NCI-H345 treated with DMSO at 0.1 percent for 48 hours (cell line): ENCODE results near the gene VSTM4.

ENCODE experiments used
- DNase-seq: peaks from one replicate; lab custom pipeline; 2025; ENCODE audit not compliant: unreplicated experiment; lab: John Stamatoyannopoulos, UW

The VSTM4 gene

DNA sequence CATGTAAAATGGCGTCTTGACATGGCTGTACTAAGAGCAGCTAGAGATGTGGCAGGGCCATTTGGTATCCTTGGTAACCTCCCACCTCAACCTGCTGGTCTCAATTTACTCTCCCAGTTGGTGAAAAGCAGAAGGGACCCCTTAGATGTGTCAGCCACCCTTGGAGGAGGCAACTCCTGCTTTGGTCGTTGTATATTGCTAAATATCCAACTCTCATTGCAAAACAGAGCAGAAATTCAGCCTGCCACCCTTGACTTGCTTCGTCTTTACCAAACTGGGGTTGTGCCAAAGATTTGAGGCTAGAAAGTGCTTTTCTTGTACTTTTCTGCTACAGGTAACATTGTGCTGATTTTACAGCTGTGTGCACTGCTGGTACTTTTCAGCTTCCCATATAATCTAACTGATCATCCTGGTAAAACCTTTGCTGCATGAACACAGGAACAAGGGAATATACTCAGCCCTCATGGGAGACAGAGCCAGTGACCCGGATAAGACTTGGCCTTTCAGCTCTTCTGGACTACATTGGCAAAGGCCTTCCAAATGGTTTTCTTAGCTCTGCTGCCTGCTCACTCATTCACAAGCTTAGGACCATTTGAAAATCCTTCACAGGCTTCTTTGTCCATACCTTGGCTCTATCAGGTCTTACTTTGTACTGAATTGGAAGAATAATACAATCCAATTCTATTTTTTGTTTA, 2.2 kb upstream of the VSTM4 start:
- no peak for DNase-seq

DNA sequence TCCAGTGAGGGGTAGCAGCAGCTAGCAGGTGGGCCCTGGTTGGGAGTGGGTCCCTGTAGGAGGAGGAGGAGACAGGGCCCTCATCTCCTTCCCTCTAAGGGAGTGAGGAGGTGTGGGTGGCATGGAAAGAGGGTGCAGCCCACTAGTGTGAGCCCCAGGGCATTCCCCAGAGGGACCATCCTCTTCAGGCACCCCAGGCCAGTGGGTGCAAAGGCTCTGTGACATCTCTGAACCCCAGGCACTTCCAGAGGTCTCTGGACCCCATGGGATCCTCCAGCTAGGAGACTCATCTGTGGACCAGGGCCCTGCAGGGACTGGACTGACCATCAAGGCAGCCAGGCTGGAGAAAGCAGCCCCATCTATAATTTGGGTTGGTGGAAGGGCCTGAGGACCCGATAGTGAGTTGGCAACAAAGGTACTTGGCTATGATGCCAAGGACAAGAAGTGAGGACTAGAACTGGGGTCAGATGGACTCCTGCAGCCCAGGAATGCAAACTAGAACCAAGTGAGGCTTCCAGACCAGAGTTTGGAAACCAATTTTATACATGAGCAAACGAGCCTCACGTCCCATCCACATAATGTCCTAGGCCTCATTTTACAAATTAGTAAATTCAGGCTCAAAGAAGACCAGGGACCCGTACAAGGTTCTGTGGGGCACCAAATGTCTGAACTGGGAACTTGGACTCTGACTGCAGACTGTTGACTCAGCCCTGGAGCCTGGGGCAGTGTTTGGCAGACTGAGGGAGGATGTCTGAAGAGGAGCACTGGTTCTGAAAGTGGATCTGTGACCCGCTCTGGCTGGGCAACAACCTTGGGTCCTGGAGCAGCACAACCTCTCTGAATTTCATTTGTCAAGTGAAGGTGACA, 1.4 kb upstream of the VSTM4 start:
- no peak for DNase-seq

DNA sequence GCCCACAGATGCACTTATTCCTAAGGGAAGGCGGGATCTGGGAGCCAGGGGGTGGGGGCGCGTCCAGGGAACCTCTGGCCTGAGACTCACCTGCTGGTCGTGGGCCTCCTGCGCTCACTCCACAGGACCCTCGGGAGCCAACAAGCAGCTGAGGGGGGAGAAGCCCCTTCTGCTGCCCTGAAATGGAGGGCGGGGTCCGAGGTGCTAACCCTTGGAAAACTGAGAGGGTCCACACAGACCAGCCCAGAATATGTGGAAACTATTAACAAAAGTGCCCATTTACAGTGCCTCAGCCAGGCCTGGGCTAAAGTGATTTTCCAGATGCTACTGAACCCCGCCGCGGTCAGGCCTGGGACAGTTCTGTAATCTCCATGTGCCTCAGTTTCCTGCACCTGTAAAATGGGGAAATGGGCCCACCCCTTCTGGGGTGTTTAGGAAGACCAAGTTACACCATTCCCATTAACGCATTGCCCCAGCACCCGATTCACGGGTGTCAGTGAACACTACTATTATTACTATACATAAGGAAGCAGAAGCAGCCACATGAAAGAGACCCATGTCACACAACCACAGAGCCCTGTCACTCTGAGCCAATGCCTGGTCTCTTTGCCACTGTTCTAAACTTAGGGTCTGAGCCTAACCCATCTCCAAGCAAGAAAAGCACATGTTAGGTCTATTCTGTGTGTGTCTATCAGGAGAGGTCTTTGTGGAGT, 630 bp upstream of the VSTM4 start:
- DNase-seq: no peak

DNA sequence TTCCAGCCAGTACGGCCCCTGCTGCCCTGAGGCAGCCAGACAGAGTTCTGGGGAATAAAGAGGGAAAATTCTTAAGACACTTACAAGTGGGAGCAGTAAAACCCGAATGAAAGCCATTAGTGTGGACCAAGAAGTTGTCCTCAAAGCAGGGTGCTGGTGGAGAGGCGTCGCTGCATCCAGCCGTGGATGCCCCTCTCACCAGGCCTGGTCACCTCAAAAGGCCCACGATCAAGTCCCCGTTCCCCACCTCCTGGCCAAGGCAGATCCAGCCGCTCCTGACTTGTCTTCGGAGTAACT, 656 bp downstream of the VSTM4 start:
- no peak for DNase-seq

DNA sequence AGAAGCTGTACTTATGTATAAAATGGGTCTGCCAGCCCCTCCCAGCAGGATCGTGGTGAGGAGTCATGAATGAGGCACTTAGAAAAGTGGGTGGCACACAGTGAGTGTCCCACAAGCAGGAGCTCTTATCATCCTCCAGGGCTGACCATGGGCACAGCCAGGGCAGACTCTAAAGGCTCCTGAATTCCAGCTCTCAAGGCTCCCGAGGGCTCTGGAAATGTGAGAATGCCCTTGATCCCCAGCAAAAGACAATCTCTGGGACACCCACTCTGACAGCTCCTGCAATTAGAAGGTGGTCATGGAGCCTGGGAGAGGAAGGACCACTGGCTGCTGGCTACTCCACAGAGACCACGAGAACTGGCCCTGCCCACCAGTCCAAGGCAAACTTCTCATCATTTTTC, 1.6 kb downstream of the VSTM4 start:
- DNase-seq: no peak

DNA sequence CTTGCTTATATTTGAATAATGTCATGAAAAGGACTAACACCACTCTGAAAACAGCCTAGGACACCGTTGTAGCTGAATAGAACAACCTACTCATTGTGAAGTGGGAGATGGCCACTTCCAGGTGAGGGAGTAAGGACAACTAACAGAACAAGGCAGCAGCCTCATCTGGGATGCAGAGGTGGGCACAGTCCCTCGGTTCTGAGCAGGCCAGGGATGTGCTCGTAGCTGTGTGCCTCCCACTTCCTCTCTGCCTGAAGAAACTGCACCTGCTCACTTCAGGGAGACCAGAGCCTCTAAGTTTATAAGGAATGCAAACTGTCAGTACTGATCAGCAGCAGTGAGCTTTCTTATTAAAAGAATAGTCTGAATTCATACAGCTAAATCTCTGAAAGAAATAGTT, 2.5 kb downstream of the VSTM4 start:
- no peak for DNase-seq

DNA sequence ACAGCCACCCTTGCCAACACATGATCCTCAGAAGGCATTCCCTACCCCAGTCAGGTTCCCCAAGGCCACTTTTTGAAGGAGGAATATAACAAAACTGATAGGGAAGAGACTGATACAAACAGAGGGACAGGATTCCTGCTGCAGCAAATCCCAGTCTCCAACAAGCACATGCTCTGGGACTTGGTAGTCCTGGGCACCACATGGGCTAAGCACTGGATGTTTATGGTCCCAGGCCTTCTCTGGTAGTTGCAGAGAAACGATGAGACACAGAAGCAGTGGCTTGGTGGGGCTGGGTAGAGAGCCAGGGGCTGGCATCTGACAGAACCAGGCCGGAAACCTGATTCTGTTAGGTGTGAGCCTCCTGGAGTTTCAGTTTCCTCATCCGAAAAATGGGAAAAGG, 3.2 kb downstream of the VSTM4 start:
- no peak for DNase-seq

DNA sequence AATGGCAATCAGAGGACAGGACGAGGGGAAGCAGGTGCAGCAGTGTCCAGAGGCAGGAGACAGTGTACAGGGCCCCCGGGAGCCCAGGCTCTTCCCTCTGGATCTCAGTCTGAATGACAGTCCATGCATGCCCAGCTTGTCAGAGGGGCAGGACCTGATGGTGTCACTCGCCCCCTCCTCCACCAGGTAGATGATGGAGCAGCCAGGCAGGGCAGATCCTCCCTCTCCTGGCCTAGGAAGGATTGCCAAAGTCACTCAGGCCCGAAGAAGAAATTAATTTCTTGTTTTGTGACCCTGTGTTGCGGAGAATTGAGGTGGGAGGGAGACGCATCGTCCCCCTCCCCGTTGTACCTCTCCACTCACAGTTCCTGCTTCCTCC, 4.0 kb downstream of the VSTM4 start:
- DNase-seq: no peak

DNA sequence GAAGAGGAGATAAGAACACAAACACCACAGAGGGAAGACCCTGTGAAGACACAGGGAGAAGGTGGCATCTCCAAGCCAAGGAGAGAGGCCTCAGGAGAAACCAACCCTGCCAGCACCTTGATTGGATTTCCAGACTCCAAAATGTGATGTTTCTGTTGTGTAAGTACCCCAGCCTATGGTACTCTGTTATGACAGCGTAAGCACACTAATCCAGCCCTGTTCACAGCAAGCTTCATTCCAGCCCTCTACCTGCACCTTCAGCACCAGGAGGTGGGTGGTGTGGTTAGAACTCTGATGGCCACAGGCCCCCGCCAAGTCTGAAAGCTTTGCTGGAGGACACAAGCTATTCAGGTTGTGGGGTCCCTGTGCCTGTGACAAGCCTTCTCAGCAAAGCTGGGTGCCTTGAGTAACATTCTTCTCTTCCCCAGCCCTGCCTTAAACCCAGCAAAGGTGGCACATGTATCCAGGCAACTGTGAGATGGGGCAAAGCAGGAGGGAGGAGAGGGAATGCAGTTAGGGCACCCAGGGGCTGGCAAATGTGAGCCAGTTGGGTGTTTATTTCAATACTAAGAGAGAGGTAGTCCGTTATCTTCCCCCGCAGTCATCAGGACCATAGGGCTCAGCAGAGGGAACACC, 4.5 kb downstream of the VSTM4 start:
- no peak for DNase-seq

DNA sequence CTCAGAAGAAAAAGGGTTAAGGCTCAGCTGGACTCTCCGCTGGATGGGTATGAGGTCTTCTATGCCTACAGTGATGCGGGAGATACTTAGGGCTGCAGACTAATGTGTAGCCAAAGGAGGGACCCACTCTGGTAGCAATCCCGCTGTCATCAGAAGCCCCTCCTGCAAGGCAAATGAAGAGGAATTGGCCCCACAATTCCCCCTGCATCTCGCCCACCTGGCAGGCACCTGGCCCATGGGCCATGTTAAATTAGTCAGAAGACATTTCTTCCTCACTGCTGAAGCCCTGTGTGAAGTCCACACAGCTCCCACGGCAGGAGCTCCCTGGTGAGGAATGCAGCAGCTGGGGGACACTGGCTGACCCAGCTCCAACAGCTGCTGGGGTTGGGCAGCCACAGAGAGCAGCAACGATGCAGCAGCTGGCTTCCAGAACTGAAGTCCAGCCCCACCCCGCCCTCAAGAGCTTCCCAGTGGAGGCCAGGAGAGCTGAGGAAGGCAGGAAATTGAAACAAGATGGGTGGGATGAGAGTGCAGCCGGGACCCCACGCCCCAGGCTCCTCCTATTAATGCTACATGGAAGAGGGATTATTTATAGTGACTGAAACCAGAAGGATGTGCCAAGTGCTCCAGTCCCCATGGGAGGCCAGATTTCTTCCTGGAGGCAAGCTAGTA, 5.5 kb downstream of the VSTM4 start:
- no peak for DNase-seq

DNA sequence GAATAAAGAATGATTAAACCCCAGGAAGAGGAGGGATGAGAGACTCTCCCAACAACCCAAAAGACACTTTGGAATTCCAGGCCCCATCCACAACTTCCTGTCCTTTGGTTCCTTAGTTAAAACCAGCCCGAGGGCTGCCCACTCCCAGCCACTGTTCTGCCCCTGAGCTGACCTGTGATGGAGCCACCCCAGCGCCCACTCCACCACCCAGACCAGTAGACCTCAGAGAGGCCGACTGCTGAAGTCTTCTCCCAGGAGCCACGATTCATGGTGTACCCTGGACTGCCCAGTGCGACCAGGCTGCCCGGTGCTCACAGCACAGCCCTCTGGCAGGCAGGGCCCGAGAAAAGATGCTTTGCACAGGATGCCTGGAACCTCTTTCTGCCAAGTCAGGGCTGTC, 6.7 kb downstream of the VSTM4 start:
- no peak for DNase-seq

DNA sequence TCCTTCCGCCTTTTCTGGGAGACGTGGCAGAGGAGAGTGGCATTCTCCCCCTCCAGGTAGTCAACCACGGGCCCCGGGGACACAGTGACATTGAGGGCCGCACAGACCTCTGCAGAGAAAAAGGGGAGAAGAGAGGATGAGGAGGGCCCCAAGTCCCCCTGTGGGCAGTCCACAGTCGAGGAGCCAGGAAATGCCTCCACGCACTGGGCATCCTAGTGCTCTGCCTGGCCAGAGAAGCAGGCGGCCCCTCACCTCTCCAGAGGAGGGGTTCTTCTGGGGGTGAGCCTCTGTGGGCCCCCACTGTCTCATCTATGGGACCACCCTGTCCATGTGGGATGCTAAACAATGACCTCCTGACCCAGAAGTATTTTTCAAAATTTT, 7.4 kb downstream of the VSTM4 start:
- no peak for DNase-seq

DNA sequence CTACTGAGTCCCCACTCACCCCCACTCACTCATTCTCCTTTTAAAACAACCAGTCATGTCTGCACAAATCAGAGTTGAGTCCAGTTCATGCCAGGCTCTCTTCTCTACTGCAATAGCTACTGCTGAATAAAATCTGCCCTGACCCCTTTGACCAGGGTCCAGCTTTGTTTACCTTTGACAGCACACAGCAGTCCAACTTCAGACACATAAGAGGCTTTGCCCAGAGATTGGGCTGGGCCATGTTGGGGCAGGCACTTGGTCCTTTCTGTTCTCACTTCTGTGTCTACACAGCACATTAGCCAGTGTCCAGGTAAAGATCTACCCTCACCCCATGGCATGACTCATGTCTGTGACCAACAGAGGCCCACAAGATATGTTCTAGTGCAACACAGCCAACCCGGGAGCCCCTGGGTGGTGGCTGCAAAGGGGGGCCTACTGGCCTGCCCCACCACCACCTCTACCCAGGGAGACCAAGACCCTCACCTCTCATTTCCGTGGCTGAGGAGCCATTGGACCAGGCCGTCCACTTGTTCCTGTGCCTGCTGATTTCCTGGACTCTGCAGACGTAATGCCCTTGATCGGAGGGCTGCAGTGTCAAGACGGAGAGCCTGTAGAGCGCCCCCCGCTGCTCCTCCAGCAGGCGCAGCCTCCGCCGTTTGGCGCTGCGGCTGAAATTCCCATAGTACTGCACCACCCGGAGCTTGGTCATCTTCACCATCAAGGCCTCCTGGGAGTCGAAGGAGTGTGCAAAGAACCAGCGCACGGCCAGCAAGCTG, 8.0 kb downstream of the VSTM4 start:
- DNase-seq: no peak

DNA sequence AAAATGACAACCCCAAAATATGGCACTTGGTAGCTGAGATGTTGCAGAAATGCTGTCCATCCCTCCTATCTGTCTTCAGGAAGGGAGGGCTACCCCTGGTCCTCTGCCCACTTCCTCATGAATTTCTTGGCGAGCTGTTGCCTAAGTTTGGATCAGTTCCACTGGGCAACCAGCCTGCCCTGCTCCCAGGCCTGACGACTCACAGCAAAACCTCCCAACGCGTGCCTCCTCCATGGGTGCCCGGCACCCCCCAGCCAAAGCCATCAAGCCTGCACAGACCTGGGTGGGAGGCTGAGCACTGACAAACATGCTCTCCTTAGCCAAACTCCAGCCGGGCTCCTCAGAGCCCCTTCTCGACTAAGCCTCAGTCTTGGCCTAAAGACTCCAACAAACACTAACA, 8.9 kb downstream of the VSTM4 start:
- DNase-seq: no peak

DNA sequence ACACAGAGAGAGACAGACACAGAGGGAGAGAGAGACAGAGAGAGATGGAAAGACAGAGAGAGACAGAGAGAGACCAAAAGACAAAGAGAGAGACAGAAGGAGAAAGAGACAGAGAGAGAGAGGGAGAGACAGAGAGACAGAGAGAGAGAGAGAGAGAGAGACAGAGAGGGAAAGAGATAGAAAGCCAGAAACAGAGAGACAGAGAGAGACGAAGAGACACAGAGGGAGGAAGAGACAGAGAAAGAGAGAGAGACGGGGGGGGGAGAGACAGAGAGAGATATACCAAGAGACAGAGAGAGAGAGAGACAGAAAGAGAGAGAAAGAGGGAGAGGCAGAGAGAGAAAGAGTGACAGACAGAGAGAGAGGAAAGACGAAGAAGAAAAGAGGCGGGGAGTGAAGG, 10.2 kb downstream of the VSTM4 start:
- DNase-seq: no peak

DNA sequence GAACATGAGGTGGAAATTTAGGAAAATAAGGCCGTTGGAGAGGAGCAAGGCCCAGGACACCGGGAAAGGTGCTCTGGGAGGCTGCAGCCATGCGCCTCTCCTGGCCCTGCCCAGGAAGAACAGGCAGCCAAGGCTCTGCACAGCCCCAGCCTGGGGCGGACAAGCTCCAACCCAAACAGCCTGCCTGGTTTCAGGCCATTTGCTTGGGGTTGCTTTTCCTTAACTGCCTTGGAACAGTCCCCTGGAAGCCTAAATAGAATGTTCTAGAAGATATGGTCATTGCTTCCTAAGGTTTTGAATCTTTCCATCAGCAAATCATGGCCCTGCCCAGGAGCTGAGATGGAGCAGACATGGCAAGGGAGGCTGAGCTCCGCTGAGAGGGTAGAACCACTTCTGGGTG, 11.0 kb downstream of the VSTM4 start:
- DNase-seq: no peak

DNA sequence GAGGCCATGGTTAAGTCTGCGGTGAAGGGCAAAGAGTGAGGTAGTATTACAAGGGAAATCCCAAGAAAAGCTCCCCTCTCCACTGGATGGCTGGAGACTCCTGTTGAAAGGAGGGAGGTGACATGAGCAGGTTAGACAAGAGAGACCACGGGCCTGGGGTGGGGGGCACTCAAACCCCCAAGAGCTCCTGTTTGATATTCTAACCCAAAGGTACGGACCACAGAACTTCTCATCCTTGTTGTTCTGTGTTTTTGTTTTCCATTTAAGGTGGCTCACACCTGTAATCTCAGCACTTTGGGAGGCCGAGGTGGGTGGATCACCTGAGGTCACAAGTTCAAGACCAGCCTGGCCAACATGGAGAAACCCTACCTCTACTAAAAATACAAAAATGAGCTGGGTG, 11.6 kb downstream of the VSTM4 start:
- DNase-seq: no peak

DNA sequence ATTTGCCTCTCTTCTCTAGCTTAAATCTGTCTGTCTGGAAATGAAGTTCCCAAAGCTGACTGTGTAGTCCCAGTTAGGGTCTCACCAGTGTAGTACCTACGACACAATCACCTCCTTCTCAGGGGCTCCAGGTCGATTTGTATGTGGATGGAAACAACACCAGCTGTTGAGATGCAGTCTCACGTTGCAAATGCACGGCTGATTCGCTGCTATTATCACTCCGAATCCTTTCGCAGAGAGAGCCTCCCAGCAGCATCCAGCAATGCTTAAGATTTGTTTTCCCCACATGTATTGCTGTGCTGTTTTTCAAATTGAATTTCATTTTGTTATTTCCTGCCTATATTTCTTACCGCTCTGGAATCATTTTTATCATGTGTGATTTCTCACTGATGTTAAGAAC, 16.3 kb downstream of the VSTM4 start:
- no peak for DNase-seq

DNA sequence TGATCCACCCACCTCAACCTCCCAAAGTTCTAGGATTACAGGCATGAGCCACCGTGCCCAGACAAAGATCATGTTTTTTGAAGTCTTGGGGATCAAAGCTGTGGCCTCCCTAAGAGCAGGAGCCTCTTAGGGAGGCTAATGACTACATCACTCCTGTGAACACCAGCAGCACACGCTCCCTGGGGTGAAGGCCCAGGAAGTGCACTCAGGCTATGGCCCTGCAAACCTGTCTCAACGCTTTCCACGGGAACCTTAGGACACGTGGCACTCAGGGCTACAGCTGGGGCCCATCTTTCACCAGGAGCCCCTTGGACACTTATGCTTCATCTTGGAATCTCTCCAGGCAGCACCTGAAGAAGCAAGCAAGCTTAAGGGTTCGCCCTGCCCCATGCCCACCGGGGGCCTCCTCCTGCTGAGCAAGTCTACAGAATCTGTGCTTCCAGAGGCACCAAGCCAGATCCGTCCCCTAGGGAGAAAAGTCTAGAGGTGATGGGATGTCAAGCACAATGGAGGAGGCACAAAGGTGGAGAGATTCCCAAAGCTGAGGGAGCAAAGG, 18.4 kb downstream of the VSTM4 start:
- DNase-seq: no peak

DNA sequence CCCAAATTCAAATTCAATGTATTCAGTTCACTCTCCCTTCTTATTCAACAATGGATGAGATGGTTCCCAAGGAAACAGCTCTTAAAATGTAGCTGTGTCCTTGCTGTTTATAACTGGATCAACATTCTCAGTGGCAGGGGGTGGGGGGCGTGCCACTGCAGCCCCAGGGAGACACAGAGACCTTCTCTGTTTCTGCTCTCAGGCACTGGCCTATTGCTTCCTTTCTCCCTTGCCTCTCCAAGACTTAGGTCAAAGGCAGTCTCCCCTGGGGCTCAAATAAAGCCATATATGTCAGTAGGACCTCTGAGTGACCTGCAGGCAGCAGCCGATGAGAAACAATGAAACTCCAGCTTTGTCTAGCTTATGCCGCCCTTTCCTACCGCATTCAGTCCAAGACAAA, 20.7 kb downstream of the VSTM4 start:
- no peak for DNase-seq
